ENCODE measurements around the gene GRK3. TPM values are rescaled to one million over a fixed set of nuclear protein-coding genes. Genes with fewer than 3 reads are reported as not detected.

GRK3 gene
- polyA plus RNA-seq, 1 donor: 14.2 TPM

GRCh38 chr22:25672289-25673084, 108.0 kb downstream of the GRK3 start:
- no peak for DNase-seq
- WGBS (ENCODE audit: insufficient coverage, low lambda C conversion rate): 89% methylated on average over 4 of the region's 5 CpGs
- Histone ChIP-seq H3K9me3 (ENCODE audit: control insufficient read depth, low read depth, low read length) (no peaks in the 10 kb centered on the region), H3K4me1 (ENCODE audit: control insufficient read depth, insufficient read depth, low read length) (no peaks in the 10 kb centered on the region), H3K36me3 (ENCODE audit: control insufficient read depth, insufficient read depth, low read length) (no peaks in the 10 kb centered on the region), H3K27me3 (ENCODE audit: control insufficient read depth, insufficient read depth, low read length) (no peaks in the 10 kb centered on the region), H3K27ac (ENCODE audit: low read length) (no peak overlapping the region), H3K4me3 (ENCODE audit: low read length) (no peak overlapping the region)

DNA sequence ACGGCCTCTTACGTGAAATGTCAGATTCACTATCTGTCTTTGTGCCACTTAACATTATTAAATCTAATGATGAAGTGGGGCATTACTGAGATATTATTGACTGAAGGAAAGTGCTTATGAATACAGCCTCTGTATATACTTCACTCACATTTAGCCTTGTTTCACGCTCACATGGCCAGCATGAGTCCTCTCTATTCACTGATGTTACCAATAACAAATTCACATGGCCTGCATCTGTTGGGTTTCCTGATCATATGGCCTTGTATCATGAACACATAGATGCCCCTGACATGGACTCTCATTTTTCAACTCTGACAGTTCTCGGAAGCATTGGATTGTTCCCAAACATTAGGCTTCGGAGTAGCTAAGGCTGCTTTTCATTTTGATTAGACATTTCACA, 109.2 kb downstream of the GRK3 start:
- Histone ChIP-seq H3K27me3 (ENCODE audit: control insufficient read depth, insufficient read depth, low read length) (no peaks in the 10 kb centered on the region), H3K27ac (ENCODE audit: low read length) (no peak overlapping the region), H3K36me3 (ENCODE audit: control insufficient read depth, insufficient read depth, low read length) (no peaks in the 10 kb centered on the region), H3K4me1 (ENCODE audit: control insufficient read depth, insufficient read depth, low read length) (no peaks in the 10 kb centered on the region), H3K9me3 (ENCODE audit: control insufficient read depth, low read depth, low read length) (no peaks in the 10 kb centered on the region), H3K4me3 (ENCODE audit: low read length) (no peak overlapping the region)
- 100% methylated on average over 2 of the region's 5 CpGs for WGBS (ENCODE audit: insufficient coverage, low lambda C conversion rate)
- DNase-seq: no peak

DNA sequence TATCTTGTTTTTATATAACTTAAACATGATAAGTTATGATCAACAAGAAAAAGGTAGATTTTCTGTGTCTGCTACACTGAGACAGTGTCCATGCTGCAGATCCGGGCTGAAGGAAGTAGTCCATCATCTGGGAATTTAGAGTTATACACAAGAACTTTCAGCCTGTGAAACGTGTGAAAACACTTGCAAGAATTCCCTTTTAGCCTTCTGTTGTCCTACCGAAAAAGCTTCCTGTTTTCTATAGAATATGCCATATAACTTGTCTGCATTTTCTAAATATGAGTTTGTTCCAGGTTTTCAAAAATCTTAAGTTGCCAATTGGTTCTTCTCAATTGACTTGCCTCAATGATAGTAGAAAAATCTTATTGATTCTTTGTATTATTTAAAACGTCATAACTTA, 113.2 kb downstream of the GRK3 start:
- Histone ChIP-seq H3K27ac (ENCODE audit: low read length) (no peak overlapping the region), H3K9me3 (ENCODE audit: control insufficient read depth, low read depth, low read length) (no peaks in the 10 kb centered on the region), H3K27me3 (ENCODE audit: control insufficient read depth, insufficient read depth, low read length) (no peaks in the 10 kb centered on the region), H3K4me3 (ENCODE audit: low read length) (no peak overlapping the region), H3K4me1 (ENCODE audit: control insufficient read depth, insufficient read depth, low read length) (no peaks in the 10 kb centered on the region), H3K36me3 (ENCODE audit: control insufficient read depth, insufficient read depth, low read length) (no peaks in the 10 kb centered on the region)
- WGBS (ENCODE audit: insufficient coverage, low lambda C conversion rate): 90% methylated on average over 3 of the region's 4 CpGs
- no peak for DNase-seq

GRCh38 chr22:25680051-25680450, 115.6 kb downstream of the GRK3 start:
- H3K27ac ChIP-seq (ENCODE audit: low read length): no peak overlapping the region
- H3K36me3 ChIP-seq (ENCODE audit: control insufficient read depth, insufficient read depth, low read length): no peaks in the 10 kb centered on the region
- no peaks in the 10 kb centered on the region for H3K4me1 ChIP-seq (ENCODE audit: control insufficient read depth, insufficient read depth, low read length)
- no peaks in the 10 kb centered on the region for H3K9me3 ChIP-seq (ENCODE audit: control insufficient read depth, low read depth, low read length)
- DNase-seq: no peak
- no peaks in the 10 kb centered on the region for H3K27me3 ChIP-seq (ENCODE audit: control insufficient read depth, insufficient read depth, low read length)
- H3K4me3 ChIP-seq (ENCODE audit: low read length): no peak overlapping the region
- 88% methylated on average over 1 of the region's 2 CpGs for WGBS (ENCODE audit: insufficient coverage, low lambda C conversion rate)

- Histone ChIP-seq H3K27me3 (ENCODE audit: control insufficient read depth, insufficient read depth, low read length) (no peaks in the 10 kb centered on the region), H3K4me1 (ENCODE audit: control insufficient read depth, insufficient read depth, low read length) (no peaks in the 10 kb centered on the region), H3K27ac (ENCODE audit: low read length) (no peak overlapping the region), H3K4me3 (ENCODE audit: low read length) (no peak overlapping the region), H3K36me3 (ENCODE audit: control insufficient read depth, insufficient read depth, low read length) (no peaks in the 10 kb centered on the region), H3K9me3 (ENCODE audit: control insufficient read depth, low read depth, low read length) (no peaks in the 10 kb centered on the region)
- no peak for DNase-seq
- WGBS (ENCODE audit: insufficient coverage, low lambda C conversion rate): 100% methylated on average over 1 of the region's 6 CpGs
Observed at GRCh38 chr22:25680956-25681355, 116.5 kb downstream of the GRK3 start.

DNA sequence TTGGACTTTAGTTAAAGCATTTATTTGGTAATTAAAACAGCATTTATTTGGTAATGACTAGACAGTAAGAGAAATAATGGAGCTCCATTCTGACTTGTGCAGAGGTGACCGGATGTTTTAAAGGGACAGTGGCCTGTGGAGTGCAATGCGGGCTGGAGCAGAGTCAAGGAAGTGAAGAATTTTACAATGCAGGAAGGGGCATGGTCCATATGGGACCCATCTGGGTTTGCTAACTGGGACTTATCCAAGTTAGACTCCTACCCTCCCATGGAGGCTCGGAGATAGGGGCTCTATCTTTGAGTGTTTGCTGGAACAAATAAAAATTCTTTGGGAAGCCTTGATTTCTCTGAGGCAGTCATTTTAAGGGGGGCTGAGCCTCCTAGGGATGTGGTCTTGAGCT, 117.6 kb downstream of the GRK3 start:
- no peaks in the 10 kb centered on the region for H3K4me1 ChIP-seq (ENCODE audit: control insufficient read depth, insufficient read depth, low read length)

GRCh38 chr22:25688627-25689026, 124.2 kb downstream of the GRK3 start:
- no peak overlapping the region for H3K4me3 ChIP-seq (ENCODE audit: low read length)
- no peaks in the 10 kb centered on the region for H3K9me3 ChIP-seq (ENCODE audit: control insufficient read depth, low read depth, low read length)
- DNase-seq: no peak
- no peaks in the 10 kb centered on the region for H3K4me1 ChIP-seq (ENCODE audit: control insufficient read depth, insufficient read depth, low read length)
- H3K27ac ChIP-seq (ENCODE audit: low read length): no peak overlapping the region
- no peaks in the 10 kb centered on the region for H3K27me3 ChIP-seq (ENCODE audit: control insufficient read depth, insufficient read depth, low read length)
- no peaks in the 10 kb centered on the region for H3K36me3 ChIP-seq (ENCODE audit: control insufficient read depth, insufficient read depth, low read length)
- WGBS (ENCODE audit: insufficient coverage, low lambda C conversion rate): 93% methylated on average over 3 of the region's 5 CpGs

More for the DNA sequence above, 117.6 kb downstream of the GRK3 start:
- WGBS (ENCODE audit: insufficient coverage, low lambda C conversion rate): no CpG with 5 or more reads among the region's 3 CpGs
- no peak overlapping the region for H3K27ac ChIP-seq (ENCODE audit: low read length)
- H3K36me3 ChIP-seq (ENCODE audit: control insufficient read depth, insufficient read depth, low read length): no peaks in the 10 kb centered on the region
- DNase-seq: no peak
- H3K9me3 ChIP-seq (ENCODE audit: control insufficient read depth, low read depth, low read length): no peaks in the 10 kb centered on the region
- H3K4me3 ChIP-seq (ENCODE audit: low read length): no peak overlapping the region
- H3K27me3 ChIP-seq (ENCODE audit: control insufficient read depth, insufficient read depth, low read length): no peaks in the 10 kb centered on the region

- H3K27me3 ChIP-seq (ENCODE audit: control insufficient read depth, insufficient read depth, low read length): no peaks in the 10 kb centered on the region
- no peak overlapping the region for H3K27ac ChIP-seq (ENCODE audit: low read length)
- H3K36me3 ChIP-seq (ENCODE audit: control insufficient read depth, insufficient read depth, low read length): no peaks in the 10 kb centered on the region
- no peak overlapping the region for H3K4me3 ChIP-seq (ENCODE audit: low read length)
- no peaks in the 10 kb centered on the region for H3K9me3 ChIP-seq (ENCODE audit: control insufficient read depth, low read depth, low read length)
- H3K4me1 ChIP-seq (ENCODE audit: control insufficient read depth, insufficient read depth, low read length): no peaks in the 10 kb centered on the region
- DNase-seq: no peak
- WGBS (ENCODE audit: insufficient coverage, low lambda C conversion rate): no CpG with 5 or more reads among the region's 2 CpGs
Observed at GRCh38 chr22:25689631-25690030, 125.2 kb downstream of the GRK3 start.

GRCh38 chr22:25690798-25691197, 126.3 kb downstream of the GRK3 start:
- no peaks in the 10 kb centered on the region for H3K36me3 ChIP-seq (ENCODE audit: control insufficient read depth, insufficient read depth, low read length)

DNA sequence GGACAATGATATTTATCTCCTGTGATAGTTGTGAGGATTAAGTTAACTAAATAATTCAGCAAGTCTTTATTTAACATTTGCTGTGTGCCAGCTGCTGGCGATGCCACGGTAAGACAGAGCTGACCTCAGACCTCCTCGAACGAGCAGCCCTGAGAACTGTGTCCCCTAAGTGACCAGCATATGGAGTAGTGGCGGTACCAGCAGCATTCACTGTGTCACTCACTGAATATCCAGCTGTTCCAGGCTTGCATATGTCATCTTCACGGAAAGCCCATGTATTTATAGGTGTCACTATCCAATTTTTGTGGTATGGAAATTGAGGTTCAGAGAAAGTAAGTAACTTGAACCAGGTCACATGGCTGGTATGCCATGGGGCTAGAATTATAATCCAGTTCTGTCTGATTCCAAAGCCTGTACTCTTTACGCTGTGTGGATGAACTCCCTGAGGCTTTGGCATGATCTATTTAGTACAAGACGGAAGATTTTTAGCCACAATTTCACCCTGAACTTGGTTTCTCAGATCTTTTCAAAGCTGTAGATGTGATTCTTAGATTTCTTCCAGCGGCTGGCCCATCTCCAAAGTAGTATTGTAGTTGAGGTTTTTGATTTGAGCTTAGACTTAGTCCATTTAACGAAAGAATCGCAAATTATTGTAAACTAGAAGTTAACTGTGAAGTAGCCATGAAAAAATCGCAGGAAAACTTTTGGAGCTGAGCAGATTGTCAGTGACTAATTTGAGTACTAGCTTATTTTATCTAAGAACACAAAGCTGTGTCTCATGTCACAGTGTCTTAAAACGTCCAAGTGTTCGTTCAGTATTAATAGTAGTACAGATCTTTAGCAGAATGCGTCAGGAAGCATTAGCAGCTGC, 128.2 kb downstream of the GRK3 start:
- Histone ChIP-seq H3K9me3 (ENCODE audit: control insufficient read depth, low read depth, low read length) (no peaks in the 10 kb centered on the region), H3K4me3 (ENCODE audit: low read length) (no peak overlapping the region), H3K27me3 (ENCODE audit: control insufficient read depth, insufficient read depth, low read length) (no peaks in the 10 kb centered on the region), H3K4me1 (ENCODE audit: control insufficient read depth, insufficient read depth, low read length) (no peaks in the 10 kb centered on the region), H3K36me3 (ENCODE audit: control insufficient read depth, insufficient read depth, low read length) (no peaks in the 10 kb centered on the region), H3K27ac (ENCODE audit: low read length) (no peak overlapping the region)
- DNase-seq: no peak
- WGBS (ENCODE audit: insufficient coverage, low lambda C conversion rate): 82% methylated on average over 4 of the region's 15 CpGs

More at GRCh38 chr22:25690798-25691197, 126.3 kb downstream of the GRK3 start:
- H3K9me3 ChIP-seq (ENCODE audit: control insufficient read depth, low read depth, low read length): no peaks in the 10 kb centered on the region
- no peaks in the 10 kb centered on the region for H3K27me3 ChIP-seq (ENCODE audit: control insufficient read depth, insufficient read depth, low read length)
- H3K27ac ChIP-seq (ENCODE audit: low read length): no peak overlapping the region
- DNase-seq: peak; percentile 25 to 59
- no peak overlapping the region for H3K4me3 ChIP-seq (ENCODE audit: low read length)
- WGBS (ENCODE audit: insufficient coverage, low lambda C conversion rate): no CpG with 5 or more reads among the region's 5 CpGs
- no peaks in the 10 kb centered on the region for H3K4me1 ChIP-seq (ENCODE audit: control insufficient read depth, insufficient read depth, low read length)

Measured in large intestine (tissue), 3 donors.